OCI-M2 (cell line): Measurements from ENCODE around the gene PARS2.

Experiments
- DNase-seq: peaks from one replicate; lab custom pipeline; 2025; ENCODE audit not compliant: unreplicated experiment; lab: John Stamatoyannopoulos, UW

Gene PARS2

GRCh38 chr1:54800041-54800898 lies 35.9 kb upstream of the PARS2 start:
- DNase-seq, result no peak

GRCh38 chr1:54798769-54799641 lies 34.7 kb upstream of the PARS2 start:
- DNase-seq, result no peak

- no peak for DNase-seq
These were observed 33.9 kb upstream of the PARS2 start for GRCh38 chr1:54798206-54798605.

GRCh38 chr1:54796902-54797301 lies 32.6 kb upstream of the PARS2 start:
- DNase-seq, result no peak

- no peak for DNase-seq
These were observed 31.6 kb upstream of the PARS2 start for GRCh38 chr1:54795841-54796468.

- no peak for DNase-seq
These were observed 31.0 kb upstream of the PARS2 start for GRCh38 chr1:54795356-54795665.

GRCh38 chr1:54794451-54795355 lies 30.4 kb upstream of the PARS2 start:
- no peak for DNase-seq

- DNase-seq, result no peak
These were observed 28.5 kb upstream of the PARS2 start for GRCh38 chr1:54792686-54793282.

GRCh38 chr1:54791880-54792522 lies 27.7 kb upstream of the PARS2 start:
- DNase-seq, result peak; percentile 33

GRCh38 chr1:54788459-54788858 lies 24.1 kb upstream of the PARS2 start:
- no peak for DNase-seq

- DNase-seq, result no peak
These were observed 23.3 kb upstream of the PARS2 start for GRCh38 chr1:54787604-54788003.

- DNase-seq, result no peak
These were observed 22.5 kb upstream of the PARS2 start for GRCh38 chr1:54786778-54787177.

GRCh38 chr1:54784066-54784465 lies 19.7 kb upstream of the PARS2 start:
- DNase-seq, result no peak

- DNase-seq, result no peak
These were observed 18.3 kb upstream of the PARS2 start for GRCh38 chr1:54782588-54782987.

- no peak for DNase-seq
These were observed 17.8 kb upstream of the PARS2 start for GRCh38 chr1:54782156-54782555.

GRCh38 chr1:54781023-54781723 lies 16.9 kb upstream of the PARS2 start:
- no peak for DNase-seq

- DNase-seq, result no peak
These were observed 13.1 kb upstream of the PARS2 start for GRCh38 chr1:54777431-54777830.

- DNase-seq, result no peak
These were observed 12.7 kb upstream of the PARS2 start for GRCh38 chr1:54777011-54777410.
